H9 (cell line): Measurements from ENCODE around the gene NDST1. TPM values are rescaled to one million over a fixed set of nuclear protein-coding genes. Genes with fewer than 3 reads are reported as not detected.

Experiments
- DNase-seq: peaks from one replicate; pipeline ENCODE4 v3.0.0-alpha.2; 2017
- H2AFZ ChIP-seq: one replicate; pipeline ENCODE4 v1.6.1; 2013; ENCODE audit warnings: mild to moderate bottlenecking, low read length, control low read depth, moderate library complexity
- H2AK5ac ChIP-seq: 2 replicates; pipeline ENCODE4 v1.6.1; 2013; ENCODE audit warnings: low read length, control low read depth, mixed read lengths; ENCODE audit not compliant: insufficient read length
- H2BK120ac ChIP-seq: one replicate; pipeline ENCODE4 v1.6.1; 2013; ENCODE audit warnings: low read depth, mild to moderate bottlenecking, low read length, control low read depth, inconsistent platforms; ENCODE audit not compliant: poor library complexity, severe bottlenecking
- H2BK12ac ChIP-seq: 2 replicates; pipeline ENCODE4 v1.6.1; 2013; ENCODE audit warnings: low read length, control low read depth, mixed read lengths, low read depth; ENCODE audit not compliant: insufficient read length
- H2BK15ac ChIP-seq: 2 replicates; pipeline ENCODE4 v1.6.1; 2013; ENCODE audit warnings: low read depth, low read length, control low read depth
- H2BK20ac ChIP-seq: one replicate; pipeline ENCODE4 v1.6.1; 2013; ENCODE audit warnings: low read depth, mild to moderate bottlenecking, low read length, control low read depth, inconsistent platforms; ENCODE audit not compliant: poor library complexity, severe bottlenecking
- H2BK5ac ChIP-seq: 2 replicates; pipeline ENCODE4 v1.6.1; 2013; ENCODE audit warnings: low read length, control low read depth, mixed read lengths; ENCODE audit not compliant: insufficient read length
- H3K14ac ChIP-seq: 2 replicates; pipeline ENCODE4 v1.6.1; 2013; ENCODE audit warnings: low read length, control low read depth; ENCODE audit not compliant: insufficient read depth
- H3K18ac ChIP-seq: 2 replicates; pipeline ENCODE4 v1.6.1; 2013; ENCODE audit warnings: low read depth, mild to moderate bottlenecking, mixed read lengths, low read length, control low read depth; ENCODE audit not compliant: insufficient read length
- H3K23ac ChIP-seq: 2 replicates; pipeline ENCODE4 v1.6.1; 2013; ENCODE audit warnings: low read length, control low read depth, mixed read lengths, low read depth; ENCODE audit not compliant: insufficient read length
- H3K23me2 ChIP-seq: 2 replicates; pipeline ENCODE4 v1.6.1; 2013; ENCODE audit warnings: low read depth, mild to moderate bottlenecking, mixed read lengths, low read length, control low read depth; ENCODE audit not compliant: insufficient read length, poor library complexity, severe bottlenecking
- H3K27ac ChIP-seq: 2 replicates; pipeline ENCODE4 v1.5.1; 2013; ENCODE audit warnings: low read length, control low read depth, mixed read lengths, low read depth; ENCODE audit not compliant: insufficient read length
- H3K27me3 ChIP-seq: 2 replicates; pipeline ENCODE4 v1.6.1; 2013; ENCODE audit warnings: low read length, control low read depth, inconsistent platforms; ENCODE audit not compliant: insufficient read depth
- H3K4ac ChIP-seq: 2 replicates; pipeline ENCODE4 v1.6.1; 2013; ENCODE audit warnings: low read depth, mild to moderate bottlenecking, control low read depth, inconsistent platforms, low read length, moderate library complexity
- H3K4me1 ChIP-seq: 2 replicates; pipeline ENCODE4 v1.6.1; 2013; ENCODE audit warnings: low read length, control low read depth, inconsistent platforms; ENCODE audit not compliant: insufficient read depth
- H3K4me2 ChIP-seq: 2 replicates; pipeline ENCODE4 v1.6.1; 2013; ENCODE audit warnings: low read length, control low read depth, mixed read lengths; ENCODE audit not compliant: insufficient read length, insufficient read depth
- H3K56ac ChIP-seq: 2 replicates; pipeline ENCODE4 v1.6.1; 2013; ENCODE audit warnings: low read depth, mild to moderate bottlenecking, mixed read lengths, low read length, control low read depth; ENCODE audit not compliant: insufficient read length
- H3K79me1 ChIP-seq: 2 replicates; pipeline ENCODE4 v1.6.1; 2013; ENCODE audit warnings: low read depth, mild to moderate bottlenecking, moderate library complexity, low read length, control low read depth, inconsistent platforms; ENCODE audit not compliant: insufficient read depth, poor library complexity, severe bottlenecking
- H3K79me2 ChIP-seq: 2 replicates; pipeline ENCODE4 v1.6.1; 2013; ENCODE audit warnings: low read length, control low read depth, inconsistent platforms; ENCODE audit not compliant: insufficient read depth
- H3K9ac ChIP-seq: 2 replicates; pipeline ENCODE4 v1.6.1; 2013; ENCODE audit warnings: low read length, control low read depth, mixed read lengths; ENCODE audit not compliant: insufficient read length; ENCODE audit errors: extremely low read depth
- H3K9me3 ChIP-seq: one replicate; pipeline ENCODE4 v1.6.1; 2013; ENCODE audit warnings: low read depth, low read length, inconsistent platforms; ENCODE audit not compliant: control insufficient read depth
- H3T11ph ChIP-seq: one replicate; pipeline ENCODE4 v1.6.1; 2013; ENCODE audit warnings: mild to moderate bottlenecking, low read length, control low read depth, inconsistent platforms
- H4K20me1 ChIP-seq: one replicate; pipeline ENCODE4 v1.6.1; 2013; ENCODE audit not compliant: control insufficient read depth, insufficient read length, insufficient read depth
- H4K5ac ChIP-seq: 2 replicates; pipeline ENCODE4 v1.6.1; 2013; ENCODE audit warnings: low read depth, mild to moderate bottlenecking, mixed read lengths, low read length, control low read depth; ENCODE audit not compliant: insufficient read length
- H4K8ac ChIP-seq: replicated peaks from 2 replicates; pipeline ENCODE4 v1.6.1; 2013; ENCODE audit warnings: low read length, control low read depth, mixed read lengths, low read depth; ENCODE audit not compliant: insufficient read length
- H4K91ac ChIP-seq: 2 replicates; pipeline ENCODE4 v1.6.1; 2013; ENCODE audit warnings: low read depth, mild to moderate bottlenecking, moderate library complexity, mixed read lengths, low read length, control low read depth; ENCODE audit not compliant: insufficient read length
- H3K27ac Mint-ChIP-seq, 3 experiments: 2 replicates in 2 of 3; 3 replicates in 1 of 3; pipeline ENCODE4 v1.8.0; 2020 to 2021; ENCODE audit warnings: mixed read lengths in 3 of 3, mild to moderate bottlenecking in 1 of 3, moderate library complexity in 1 of 3
- H3K27me3 Mint-ChIP-seq: 2 replicates; pipeline ENCODE4 v1.8.0; 2021; ENCODE audit warnings: low read depth, mild to moderate bottlenecking, moderate library complexity, mixed read lengths
- H3K36me3 Mint-ChIP-seq, 3 experiments: 2 replicates in 2 of 3; 3 replicates in 1 of 3; pipeline ENCODE4 v1.8.0; 2020 to 2021; ENCODE audit warnings: low read depth in 3 of 3, mixed read lengths in 3 of 3; ENCODE audit not compliant: insufficient read depth in 1 of 3
- H3K4me1 Mint-ChIP-seq, 2 experiments: 2 replicates each; pipeline ENCODE4 v1.8.0; 2020; ENCODE audit warnings: mixed read lengths in 2 of 2
- H3K4me3 Mint-ChIP-seq, 2 experiments: 2 replicates in 1 of 2; 3 replicates in 1 of 2; pipeline ENCODE4 v1.8.0; 2020 to 2021; ENCODE audit warnings: mild to moderate bottlenecking in 2 of 2, mixed read lengths in 2 of 2, moderate library complexity in 1 of 2
- H3K9me3 Mint-ChIP-seq, 2 experiments: 2 replicates in 1 of 2; 3 replicates in 1 of 2; pipeline ENCODE4 v1.8.0; 2020; ENCODE audit warnings: mild to moderate bottlenecking in 2 of 2, mixed read lengths in 2 of 2, moderate library complexity in 1 of 2
- CTCF ChIP-seq: fragments of 200-600 bp; sonication (generic); conservative IDR thresholded peaks from 3 replicates; pipeline ENCODE4 v1.8.0; 2021; ENCODE audit warnings: antibody characterized with exemption, mild to moderate bottlenecking
- WGBS: extraction: QIAGEN DNeasy Blood & Tissue Kit; methylation state at CpG from one replicate; pipeline ENCODE4 v1.1.7; 2013; ENCODE audit warnings: missing lambda C conversion rate, low lambda C conversion rate, mixed read lengths; ENCODE audit not compliant: insufficient read length; ENCODE audit errors: extremely low coverage; 5-methylcytosine and 5-hydroxymethylcytosine counted together
- total RNA-seq: library from RNA; stranded (reverse); gene quantifications from 2 replicates; pipeline ENCODE4 v1.2.1, GENCODE V29; 2021

NDST1 gene
- total RNA-seq, 1 experiment from 2014 or later, result 65.5 TPM

DNA sequence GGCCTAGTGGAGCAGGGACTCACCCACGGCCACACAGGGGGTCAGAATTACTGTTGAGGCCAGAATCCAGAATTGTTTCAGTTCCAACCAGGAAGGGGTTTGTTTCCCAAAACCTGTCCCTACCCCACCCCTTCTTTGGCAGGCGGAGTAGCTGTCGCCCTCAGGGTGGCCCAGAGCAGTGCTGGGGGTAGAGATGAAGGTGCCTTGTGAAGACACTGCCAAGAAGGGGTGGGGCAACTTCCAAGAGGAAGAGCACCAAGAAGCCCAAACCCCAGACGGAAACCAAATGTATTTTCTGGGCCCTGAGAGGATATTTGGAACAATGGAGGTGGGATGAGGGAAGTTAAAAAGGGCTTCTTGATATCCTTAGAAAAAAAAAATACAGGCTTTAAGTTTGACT lies 11.4 kb upstream of the NDST1 start:
- no peaks in the 10 kb centered on the region for H3K9me3 Mint-ChIP-seq
- peaks cover 15% of the 10 kb centered on the region for H3K79me1 ChIP-seq
- H3K27ac ChIP-seq, result no peak overlapping the region
- H3K4ac ChIP-seq, result no peak overlapping the region
- no peak overlapping the region for H3K14ac ChIP-seq
- H2BK5ac ChIP-seq, result no peak overlapping the region
- no peak overlapping the region for H4K8ac ChIP-seq
- H3K4me3 Mint-ChIP-seq, result no peak overlapping the region
- H2BK15ac ChIP-seq, result no peak overlapping the region
- no peak overlapping the region for H3T11ph ChIP-seq
- H2BK12ac ChIP-seq, result no peak overlapping the region
- TF ChIP-seq CTCF, result no peak
- no peak for DNase-seq
- peaks cover 21% of the 10 kb centered on the region; the same call in 1 of the 2 replicates for H3K79me2 ChIP-seq
- no CpG with 5 or more reads among the region's 4 CpGs for WGBS
- peaks cover 13% of the 10 kb centered on the region for H3K4me1 ChIP-seq
- no peaks in the 10 kb centered on the region for H3K27me3 Mint-ChIP-seq
- no peaks in the 10 kb centered on the region for H3K23me2 ChIP-seq
- no peak overlapping the region for H3K18ac ChIP-seq
- H2BK120ac ChIP-seq, result no peak overlapping the region
- H3K9me3 ChIP-seq, result no peaks in the 10 kb centered on the region
- H4K20me1 ChIP-seq, result no peaks in the 10 kb centered on the region
- H4K5ac ChIP-seq, result no peak overlapping the region
- H3K27ac Mint-ChIP-seq, result peak overlapping the region; percentile 45 to 81 (median 79); a peak in 3 of 7 replicates
- no peak overlapping the region for H4K91ac ChIP-seq
- no peak overlapping the region for H2BK20ac ChIP-seq
- H3K4me1 Mint-ChIP-seq, result peaks cover 51 to 60% of the 10 kb centered on the region in 2 experiments
- peaks cover 2 to 11% (median 10%) of the 10 kb centered on the region in 3 experiments; a peak in 5 of 7 replicates for H3K36me3 Mint-ChIP-seq
- H3K23ac ChIP-seq, result no peak overlapping the region
- no peak overlapping the region for H2AFZ ChIP-seq
- no peak overlapping the region for H2AK5ac ChIP-seq
- H3K27me3 ChIP-seq, result no peaks in the 10 kb centered on the region
- no peak overlapping the region for H3K4me2 ChIP-seq
- no peak overlapping the region for H3K9ac ChIP-seq
- no peak overlapping the region for H3K56ac ChIP-seq
